PFSK-1 (cell line): ENCODE measurements around the gene ZIC1.

Experiments
- FOXP2 ChIP-seq: optimal IDR thresholded peaks from 2 replicates; pipeline ENCODE3; 2011; ENCODE audit warnings: borderline replicate concordance, control low read depth, inconsistent platforms; ENCODE audit not compliant: insufficient read depth; ENCODE audit errors: extremely low read length, extremely low read depth
- POLR2AphosphoS5 ChIP-seq: IDR thresholded peaks from 2 replicates; pipeline ENCODE4 v1.6.1; 2012; ENCODE audit warnings: low read depth, mild to moderate bottlenecking, control low read depth, low read length, moderate library complexity

- TF ChIP-seq POLR2AphosphoS5, result no peak
- TF ChIP-seq FOXP2, result no peak
Measured at GRCh38 chr3:147458995-147459704, 50.0 kb downstream of the ZIC1 start.
